HG03159 (cell line): ENCODE results near the gene NEK11.

Experiments used
- ATAC-seq: cut with Tn5 transposase; IDR thresholded peaks from one replicate; pipeline ENCODE4 v1.9.1; 2021; ENCODE audit warnings: mild to moderate bottlenecking, moderate library complexity; ENCODE audit not compliant: unreplicated experiment

NEK11 gene

DNA sequence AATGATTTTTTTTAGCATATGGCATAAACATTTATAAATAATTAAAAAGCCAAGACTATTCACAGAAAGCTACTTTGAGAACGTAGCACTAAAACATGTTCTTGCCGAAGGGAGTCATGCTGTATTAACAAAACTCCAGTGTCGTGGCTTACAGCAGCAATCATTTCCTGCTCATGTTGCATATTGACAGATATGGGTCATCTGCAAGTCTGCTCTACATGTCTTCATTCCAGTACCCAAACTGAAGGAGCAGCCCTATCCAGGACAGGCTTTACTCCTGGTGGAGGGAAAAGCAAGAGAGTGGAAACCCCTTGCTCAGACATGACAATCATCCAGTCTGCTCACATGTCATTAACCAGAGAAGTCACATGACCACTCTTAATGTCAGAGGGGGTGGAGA is 87.6 kb downstream of the NEK11 start:
- ATAC-seq, result no peak

- ATAC-seq, result no peak
These were observed 99.0 kb downstream of the NEK11 start for GRCh38 chr3:131125684-131126083.

- no peak for ATAC-seq
These were observed 114.2 kb downstream of the NEK11 start for GRCh38 chr3:131140891-131141290.

DNA sequence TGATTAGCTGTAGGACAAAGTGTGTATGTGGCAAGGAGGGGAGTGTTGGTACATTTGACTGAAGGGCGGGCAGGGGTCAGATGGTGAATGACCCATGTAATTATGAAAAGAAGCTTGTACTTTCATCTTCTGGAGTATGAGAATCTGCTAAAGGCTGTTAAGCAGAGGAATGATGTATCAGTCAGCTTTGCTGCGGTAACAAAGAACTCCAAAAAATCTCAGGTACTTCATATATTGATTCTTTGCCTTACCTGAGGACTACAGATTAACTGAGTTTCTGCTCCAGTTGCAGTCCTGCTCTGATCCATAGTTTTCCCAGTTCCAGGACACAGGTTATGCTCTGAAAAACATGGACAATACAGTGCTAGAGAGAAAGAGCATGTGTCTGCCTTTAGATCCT is 115.1 kb downstream of the NEK11 start:
- no peak for ATAC-seq

- no peak for ATAC-seq
These were observed 115.9 kb downstream of the NEK11 start for GRCh38 chr3:131142580-131142979.

GRCh38 chr3:131143802-131144201 is 117.1 kb downstream of the NEK11 start:
- ATAC-seq, result no peak

DNA sequence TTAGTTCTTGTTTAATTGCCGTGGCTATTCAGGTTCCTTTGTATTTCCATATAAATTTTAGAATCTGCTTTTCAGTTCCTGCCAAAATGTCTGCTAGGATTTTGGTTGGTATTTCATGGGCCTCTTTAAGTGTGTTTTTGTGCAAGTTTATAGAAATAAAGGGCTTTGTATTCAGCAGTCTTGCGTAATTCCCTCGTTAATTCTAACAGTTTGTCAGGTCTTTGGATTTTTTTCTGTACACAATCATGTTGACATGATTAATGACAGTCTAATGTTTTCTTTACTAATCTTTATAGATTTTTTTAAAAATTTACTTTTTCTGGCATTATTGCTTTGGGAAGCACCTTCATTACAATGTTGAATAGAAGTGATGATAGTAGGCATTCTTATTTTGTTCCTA is 120.9 kb downstream of the NEK11 start:
- ATAC-seq, result no peak

DNA sequence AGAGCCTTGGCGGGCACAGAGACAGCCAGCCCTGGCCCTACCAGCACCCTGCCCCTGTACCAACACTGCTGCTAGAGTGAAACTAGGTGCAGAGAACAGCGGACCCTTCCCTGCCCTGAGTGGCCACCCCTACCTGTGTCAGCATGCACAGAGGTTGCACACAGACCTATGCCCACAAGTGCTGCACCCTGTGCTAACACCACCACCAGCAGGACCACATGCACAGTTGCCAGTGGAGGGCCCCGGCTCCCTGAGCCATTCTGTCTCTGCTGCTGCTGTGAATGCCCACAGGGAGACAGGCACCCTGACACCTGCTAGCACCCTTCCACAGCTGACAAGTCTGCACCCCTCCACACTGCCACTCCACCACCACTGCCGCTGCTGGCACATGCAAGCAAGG is 131.8 kb downstream of the NEK11 start:
- no peak for ATAC-seq

- no peak for ATAC-seq
These were observed 135.8 kb downstream of the NEK11 start for GRCh38 chr3:131162516-131162915.

- no peak for ATAC-seq
These were observed 141.2 kb downstream of the NEK11 start for GRCh38 chr3:131167867-131168266.

DNA sequence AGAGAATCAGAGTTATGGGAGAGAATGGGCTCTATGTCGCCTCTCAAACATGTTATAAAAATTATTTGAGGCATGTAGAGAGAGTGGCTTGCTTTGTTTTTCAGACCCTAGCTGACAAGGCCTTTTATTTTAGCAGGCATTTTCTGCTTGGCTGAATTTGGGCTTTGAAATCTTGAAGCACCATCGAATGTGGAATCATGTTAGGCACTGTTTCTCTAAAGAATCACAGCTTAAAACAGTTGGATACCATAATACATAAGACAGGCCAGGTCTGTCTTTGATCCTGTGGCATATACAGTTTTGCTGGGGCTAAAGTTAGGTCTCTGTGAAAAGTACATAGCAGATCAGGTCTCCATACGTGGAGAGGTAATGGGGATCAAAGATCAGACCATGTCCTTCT is 142.7 kb downstream of the NEK11 start:
- no peak for ATAC-seq

DNA sequence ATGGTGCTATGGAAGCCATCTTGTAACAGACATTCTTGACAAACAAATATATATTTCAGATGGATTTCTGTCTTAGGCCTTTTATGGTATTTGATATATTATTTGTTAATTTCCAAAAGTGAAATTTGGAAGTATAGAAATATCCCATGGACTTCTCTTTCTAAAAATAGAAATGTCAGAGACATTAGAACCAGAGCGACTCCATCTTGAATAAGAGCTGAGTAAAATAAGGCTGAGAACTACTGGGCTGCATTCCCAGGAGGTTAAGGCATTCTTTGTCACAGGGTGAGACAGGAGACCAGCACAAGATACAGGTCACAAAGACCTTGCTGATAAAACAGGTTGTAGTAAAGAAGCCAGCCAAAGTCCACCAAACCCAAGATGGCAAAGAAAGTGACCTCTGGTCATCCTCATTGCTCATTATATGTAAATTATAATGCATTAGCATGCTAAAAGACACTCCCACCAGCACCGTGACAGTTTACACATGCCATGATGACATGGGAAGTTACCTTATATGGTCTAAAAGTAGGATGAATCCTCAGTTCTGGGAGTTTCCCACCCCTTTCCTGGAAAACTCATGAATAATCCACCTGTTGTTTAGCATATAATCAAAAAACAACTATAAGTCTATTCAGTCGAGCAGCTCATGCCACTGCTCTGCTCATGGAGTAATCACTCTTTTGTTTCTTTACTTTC is 146.0 kb downstream of the NEK11 start:
- ATAC-seq, result no peak

DNA sequence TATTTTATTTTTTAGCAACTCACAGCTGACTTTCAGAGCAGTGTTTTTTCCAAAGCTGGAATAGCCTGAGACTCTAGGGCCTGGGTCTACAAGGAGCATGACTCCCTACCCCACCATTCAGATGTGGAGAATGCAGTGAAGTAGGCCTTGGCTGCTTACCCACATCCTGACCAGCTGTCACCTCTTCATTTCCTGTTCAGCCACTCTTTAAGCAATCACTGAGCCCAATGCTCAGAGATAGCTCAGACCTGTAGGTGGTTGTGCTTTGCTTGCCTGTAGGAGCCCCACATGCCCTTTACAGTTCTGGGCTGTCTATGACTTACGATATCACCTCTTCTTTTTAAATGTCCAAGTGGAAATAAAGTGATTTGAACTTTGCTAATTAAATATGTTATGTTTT is 148.1 kb downstream of the NEK11 start:
- ATAC-seq, result peak; percentile 95

- no peak for ATAC-seq
These were observed 152.2 kb downstream of the NEK11 start for GRCh38 chr3:131178710-131179375.

GRCh38 chr3:131192701-131193100 is 166.0 kb downstream of the NEK11 start:
- no peak for ATAC-seq

GRCh38 chr3:131193641-131194238 is 167.1 kb downstream of the NEK11 start:
- no peak for ATAC-seq

GRCh38 chr3:131194816-131195215 is 168.1 kb downstream of the NEK11 start:
- no peak for ATAC-seq

- ATAC-seq, result no peak
These were observed 174.0 kb downstream of the NEK11 start for GRCh38 chr3:131200636-131201199.

DNA sequence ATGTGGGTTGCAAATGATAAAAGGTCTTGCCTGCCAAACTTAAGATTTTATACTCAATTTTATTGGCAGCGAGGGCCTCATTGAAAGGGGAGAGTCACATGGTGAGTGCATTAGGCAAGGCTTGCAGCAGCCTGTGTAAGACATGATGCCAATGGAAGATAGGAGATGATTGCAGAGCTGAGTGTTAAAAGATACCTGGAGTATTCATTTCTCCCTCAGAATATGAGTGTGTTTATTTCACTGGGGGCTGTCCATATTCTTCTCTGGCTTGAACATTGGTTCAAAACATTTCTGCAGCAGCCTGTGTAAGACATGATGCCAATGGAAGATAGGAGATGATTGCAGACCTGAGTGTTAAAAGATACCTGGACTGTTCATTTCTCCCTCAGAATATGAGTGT is 189.7 kb downstream of the NEK11 start:
- no peak for ATAC-seq

DNA sequence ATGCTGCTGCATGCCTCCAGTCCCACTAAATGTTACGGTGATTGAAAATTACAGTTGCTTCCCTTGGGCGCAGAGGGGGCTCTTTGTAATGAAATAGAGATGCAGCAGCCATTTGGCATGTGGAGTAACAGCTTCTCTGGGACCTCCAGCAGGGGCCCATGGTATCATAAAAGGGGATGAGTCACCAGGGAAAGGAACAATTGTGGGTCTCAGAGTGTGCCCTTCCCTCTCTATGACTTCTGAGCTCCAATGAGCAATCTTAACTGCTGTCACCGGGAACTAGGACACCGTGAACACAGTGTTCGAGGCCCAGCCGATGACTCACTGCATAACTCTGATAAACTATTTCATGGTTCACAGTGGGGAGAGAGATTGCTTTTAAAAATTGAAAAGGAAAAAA is 190.1 kb downstream of the NEK11 start:
- ATAC-seq, result no peak

DNA sequence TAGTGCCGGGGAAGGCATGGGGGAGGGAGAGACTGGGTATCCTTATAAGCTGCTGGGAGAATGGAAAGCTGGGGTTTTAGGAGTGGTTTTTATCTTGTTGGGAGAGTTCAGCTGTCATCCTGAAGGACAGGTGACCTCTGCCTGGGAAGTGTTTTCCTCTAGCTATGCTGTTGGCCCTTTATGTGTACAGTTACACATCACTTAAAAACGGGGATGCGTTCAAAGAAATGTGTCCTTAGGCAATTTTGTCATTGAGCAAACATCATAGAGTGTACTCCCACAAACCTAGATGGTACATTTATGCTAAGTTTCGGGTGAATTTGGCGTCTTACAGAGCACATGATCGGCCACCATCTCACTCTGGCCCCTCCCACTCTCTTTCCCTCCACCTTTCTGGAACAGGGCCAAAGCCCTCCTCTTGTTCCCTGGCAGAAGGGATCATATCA is 190.6 kb downstream of the NEK11 start:
- no peak for ATAC-seq

DNA sequence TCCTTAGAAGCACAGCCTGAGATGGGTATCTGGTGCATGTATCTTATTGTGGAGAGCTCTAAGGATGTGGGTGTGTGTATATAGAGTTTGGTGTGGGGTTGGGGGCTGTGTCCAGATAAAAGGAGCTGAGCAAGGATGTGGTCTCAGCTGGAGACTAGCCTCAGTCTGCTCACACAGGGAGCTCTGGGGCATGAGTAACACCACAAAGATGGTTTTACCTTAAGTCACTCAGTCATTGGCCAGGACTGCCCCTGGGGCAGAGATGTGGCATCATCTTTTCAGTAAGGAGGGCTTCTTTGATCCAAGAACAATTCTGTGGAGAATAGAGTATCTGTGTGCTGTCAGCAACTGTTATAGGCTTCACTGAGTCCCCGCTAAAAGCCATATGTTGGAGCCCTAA is 191.5 kb downstream of the NEK11 start:
- ATAC-seq, result no peak
